ENCODE results near the gene TBC1D1.

TBC1D1 gene

DNA sequence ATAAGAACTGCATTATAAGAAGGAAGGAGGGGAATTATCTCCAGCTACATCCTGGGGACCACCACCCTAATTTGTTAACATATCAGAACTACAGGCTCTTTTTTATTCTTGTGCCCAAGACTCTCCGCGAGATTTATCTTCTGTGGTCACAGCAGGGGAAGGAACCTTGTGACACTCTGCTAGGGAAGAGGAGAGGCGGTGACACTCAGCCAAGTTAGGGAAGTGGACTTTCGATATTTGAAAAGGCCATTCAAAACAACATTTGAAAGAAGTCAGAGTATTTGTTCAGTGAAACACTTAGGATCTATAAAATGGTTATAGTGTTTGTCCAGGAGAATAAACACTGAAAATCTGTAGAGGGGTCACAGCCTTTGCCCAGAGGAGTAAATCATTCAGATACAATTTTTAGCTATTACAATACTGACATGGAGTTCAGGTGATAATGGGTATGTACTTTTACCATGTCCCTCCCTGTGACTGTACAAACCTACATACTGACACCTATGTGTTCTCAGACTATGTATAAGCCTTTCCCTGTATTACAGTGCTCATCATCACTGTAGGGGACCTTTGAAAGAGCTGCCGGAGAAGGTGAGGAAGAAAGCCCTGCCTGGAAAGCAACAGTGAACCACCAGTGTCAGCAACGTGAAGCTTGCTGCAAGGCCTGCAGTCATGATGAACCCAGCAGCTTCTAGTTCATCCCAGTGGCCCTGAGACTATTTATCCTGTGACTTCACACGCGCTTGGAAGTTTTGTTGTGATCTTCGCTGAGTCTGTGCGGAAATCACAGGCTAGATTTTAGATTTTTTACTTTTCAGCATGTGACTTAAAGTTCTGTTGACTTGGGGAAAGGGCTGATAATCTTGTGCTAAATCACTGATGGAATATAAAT is 60.8 kb downstream of the TBC1D1 start:
- H3K4me1 ChIP-seq, result no peaks in the 10 kb centered on the region
- no peak overlapping the region for H3K4me3 ChIP-seq (ENCODE audit: low read depth, low read length)
- TF ChIP-seq, protein P1, sequence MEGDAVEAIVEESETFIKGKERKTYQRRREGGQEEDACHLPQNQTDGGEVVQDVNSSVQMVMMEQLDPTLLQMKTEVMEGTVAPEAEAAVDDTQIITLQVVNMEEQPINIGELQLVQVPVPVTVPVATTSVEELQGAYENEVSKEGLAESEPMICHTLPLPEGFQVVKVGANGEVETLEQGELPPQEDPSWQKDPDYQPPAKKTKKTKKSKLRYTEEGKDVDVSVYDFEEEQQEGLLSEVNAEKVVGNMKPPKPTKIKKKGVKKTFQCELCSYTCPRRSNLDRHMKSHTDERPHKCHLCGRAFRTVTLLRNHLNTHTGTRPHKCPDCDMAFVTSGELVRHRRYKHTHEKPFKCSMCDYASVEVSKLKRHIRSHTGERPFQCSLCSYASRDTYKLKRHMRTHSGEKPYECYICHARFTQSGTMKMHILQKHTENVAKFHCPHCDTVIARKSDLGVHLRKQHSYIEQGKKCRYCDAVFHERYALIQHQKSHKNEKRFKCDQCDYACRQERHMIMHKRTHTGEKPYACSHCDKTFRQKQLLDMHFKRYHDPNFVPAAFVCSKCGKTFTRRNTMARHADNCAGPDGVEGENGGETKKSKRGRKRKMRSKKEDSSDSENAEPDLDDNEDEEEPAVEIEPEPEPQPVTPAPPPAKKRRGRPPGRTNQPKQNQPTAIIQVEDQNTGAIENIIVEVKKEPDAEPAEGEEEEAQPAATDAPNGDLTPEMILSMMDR (IDR thresholded peaks at IDR 0.05; ENCODE audit: low read depth, low read length), result no peak

DNA sequence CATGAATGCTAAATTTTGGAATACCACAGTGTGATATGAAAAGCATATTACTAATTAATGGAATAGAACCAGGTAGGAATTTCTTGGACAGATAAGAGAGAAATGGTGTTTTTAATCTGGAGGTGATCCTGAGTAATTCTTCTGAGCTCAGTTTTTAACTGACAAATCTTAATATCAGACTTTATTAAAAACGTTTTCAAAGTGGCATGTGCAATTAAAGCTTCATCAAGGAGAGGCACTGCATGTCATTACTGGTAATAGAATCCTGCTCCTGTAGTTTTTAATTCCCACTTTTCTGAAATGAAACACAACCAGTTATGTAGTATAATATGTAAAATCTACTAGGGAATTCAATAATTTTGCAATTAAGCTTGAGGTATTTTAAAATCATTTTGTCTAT is 62.3 kb downstream of the TBC1D1 start:
- H3K36me3 ChIP-seq, result no peaks in the 10 kb centered on the region
- no peaks in the 10 kb centered on the region for H3K4me1 ChIP-seq
- H3K27me3 ChIP-seq, result no peaks in the 10 kb centered on the region; the same call in 1 of the 2 replicates
- TF ChIP-seq, protein P1 (IDR thresholded peaks at IDR 0.05; ENCODE audit: low read depth, low read length), result no peak
- H3K9me3 ChIP-seq, result no peaks in the 10 kb centered on the region
- no peak for DNase-seq
- H3K4me3 ChIP-seq (ENCODE audit: low read depth, low read length), result no peak overlapping the region

More for the DNA sequence above, 60.8 kb downstream of the TBC1D1 start:
- H3K27me3 ChIP-seq, result peaks cover under 1% of the 10 kb centered on the region
- no peaks in the 10 kb centered on the region for H3K36me3 ChIP-seq
- no peak for DNase-seq
- H3K9me3 ChIP-seq, result no peaks in the 10 kb centered on the region

DNA sequence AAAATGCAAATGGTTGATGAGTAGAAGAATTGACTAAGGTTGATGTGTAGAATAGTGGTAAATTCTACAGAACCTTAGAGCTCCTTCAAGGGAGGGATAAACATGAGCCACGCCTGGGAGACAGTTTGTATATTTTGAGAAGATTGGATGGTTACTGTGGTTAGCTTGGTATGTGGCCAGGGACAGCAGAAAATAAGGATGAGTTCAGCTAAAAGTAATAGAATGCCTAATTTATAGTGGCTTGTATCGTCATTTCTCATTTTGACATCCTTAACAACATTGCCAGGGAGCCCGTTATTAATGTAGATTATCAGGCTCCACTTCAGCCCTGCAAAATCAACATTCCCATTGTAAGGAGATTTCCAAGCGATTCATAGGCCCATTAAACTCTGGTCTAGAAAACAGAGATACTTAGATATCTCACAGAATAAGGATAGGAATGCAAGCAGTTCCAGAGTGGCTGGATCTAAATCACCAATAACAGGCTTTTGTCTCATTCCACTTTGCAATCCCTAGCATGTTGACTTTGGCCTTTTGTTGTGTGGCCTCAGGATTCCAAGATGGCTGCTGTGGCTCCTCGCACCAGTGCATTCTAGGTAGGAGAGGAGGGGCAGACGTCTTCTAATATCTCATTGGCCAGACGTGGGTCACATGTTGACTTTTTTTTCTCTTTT is 62.9 kb downstream of the TBC1D1 start:
- no peaks in the 10 kb centered on the region for H3K4me1 ChIP-seq

DNA sequence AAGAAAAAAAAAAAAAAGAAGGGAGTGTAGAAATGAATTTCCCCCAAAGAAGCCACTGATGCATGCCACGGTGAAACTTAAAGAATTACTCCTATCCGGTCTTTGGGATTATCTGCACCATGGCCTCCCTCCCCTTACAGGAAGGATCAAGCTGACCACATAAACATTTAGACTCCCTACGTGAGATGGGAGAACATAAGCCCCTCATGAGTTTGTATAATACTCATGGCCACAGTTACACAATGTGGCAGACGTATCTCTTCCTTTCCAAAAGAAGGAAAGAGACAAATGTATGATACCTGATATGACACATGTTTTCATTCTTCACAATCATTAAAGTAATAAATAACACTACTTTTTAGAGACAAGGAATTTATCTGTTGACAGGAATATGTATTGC is 66.1 kb downstream of the TBC1D1 start:
- no peak for DNase-seq
- H3K27me3 ChIP-seq, result no peaks in the 10 kb centered on the region; the same call in 1 of the 2 replicates
- H3K4me1 ChIP-seq, result no peaks in the 10 kb centered on the region
- H3K9me3 ChIP-seq, result no peaks in the 10 kb centered on the region
- H3K4me3 ChIP-seq (ENCODE audit: low read depth, low read length), result no peak overlapping the region
- TF ChIP-seq, protein P1 (IDR thresholded peaks at IDR 0.05; ENCODE audit: low read depth, low read length), result no peak
- no peaks in the 10 kb centered on the region for H3K36me3 ChIP-seq

More for the DNA sequence above, 62.9 kb downstream of the TBC1D1 start:
- Histone ChIP-seq H3K27me3 (no peaks in the 10 kb centered on the region; the same call in 1 of the 2 replicates), H3K36me3 (no peaks in the 10 kb centered on the region), H3K4me3 (ENCODE audit: low read depth, low read length) (no peak overlapping the region), H3K9me3 (no peaks in the 10 kb centered on the region)
- TF ChIP-seq, protein P1 (IDR thresholded peaks at IDR 0.05; ENCODE audit: low read depth, low read length), result no peak
- no peak for DNase-seq

DNA sequence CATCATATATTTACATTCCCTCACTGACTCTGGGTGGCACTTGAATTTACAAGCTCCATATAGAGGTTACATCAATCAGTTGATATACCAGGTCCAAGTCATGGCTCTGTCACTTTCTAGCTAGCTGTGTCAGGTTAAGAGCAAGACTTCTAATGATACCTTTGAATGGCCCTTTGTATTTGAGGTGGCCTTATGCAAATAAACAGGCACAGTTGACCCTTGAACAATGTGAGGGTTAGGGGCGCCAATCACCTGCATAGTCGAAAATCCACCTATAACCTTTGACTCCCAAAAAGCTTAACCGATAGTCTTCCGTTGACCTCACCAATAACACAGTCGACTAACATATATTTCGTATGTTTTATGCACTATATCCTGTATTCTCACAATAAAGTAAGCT is 68.0 kb downstream of the TBC1D1 start:
- Histone ChIP-seq H3K4me1 (no peaks in the 10 kb centered on the region), H3K36me3 (no peaks in the 10 kb centered on the region), H3K27me3 (no peaks in the 10 kb centered on the region), H3K9me3 (no peaks in the 10 kb centered on the region), H3K4me3 (ENCODE audit: low read depth, low read length) (no peak overlapping the region)
- TF ChIP-seq, protein P1 (IDR thresholded peaks at IDR 0.05; ENCODE audit: low read depth, low read length), result no peak
- DNase-seq, result no peak

DNA sequence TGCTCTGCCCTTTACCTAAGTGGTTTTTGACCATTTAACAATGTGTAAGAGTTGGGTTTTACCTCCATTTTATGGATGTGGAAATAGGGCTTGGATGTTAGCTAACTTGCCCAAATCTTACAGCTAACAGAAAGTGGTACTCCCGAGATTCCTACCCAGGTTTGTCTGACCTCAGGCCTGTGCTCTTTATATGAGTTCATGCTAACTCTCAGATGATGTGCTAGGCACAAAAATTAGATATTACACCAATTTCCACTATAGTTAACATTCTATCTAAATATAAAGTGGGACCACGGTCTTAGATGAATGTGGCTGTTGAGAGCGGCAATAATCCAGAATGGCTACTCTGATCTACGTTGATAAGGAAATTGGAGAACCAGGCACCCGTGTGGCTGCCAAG is 69.2 kb downstream of the TBC1D1 start, which contains the start of gene PTTG2:
TSS of gene PTTG2 (plus strand) at position 301 of the 400 bp plus-strand sequence. CDS start at position 338, 37 bp downstream.
- no peak for DNase-seq
- H3K4me3 ChIP-seq (ENCODE audit: low read depth, low read length), result no peak within 1 kb of the TSS
- H3K36me3 ChIP-seq, result no peaks in the 10 kb centered on the region
- H3K4me1 ChIP-seq, result no peaks in the 10 kb centered on the region
- no peaks in the 10 kb centered on the region for H3K9me3 ChIP-seq
- TF ChIP-seq, protein P1 (IDR thresholded peaks at IDR 0.05; ENCODE audit: low read depth, low read length), result no peak
- H3K27me3 ChIP-seq, result no peaks in the 10 kb centered on the region
